Spleen (tissue), 11 donors: ENCODE results near the gene CCR1. TPM values are rescaled to one million over a fixed set of nuclear protein-coding genes. Genes with fewer than 3 reads are reported as not detected.

Experiments
- DNase-seq: peaks from one replicate; pipeline ENCODE4 v3.0.0-alpha.2; 2020
- H3K27ac ChIP-seq, 8 donors: fragments of 200-600 bp; sonication (generic) in 7 of 8; 1 replicate in 4 of 8; 2 replicates in 4 of 8; pipeline versions ENCODE4 v1.5.0 to v1.8.0; 2016 to 2021; ENCODE audit warnings: inconsistent platforms in 4 of 8, mild to moderate bottlenecking in 4 of 8, moderate library complexity in 1 of 8
- H3K27me3 ChIP-seq, 7 donors: fragments of 200-600 bp; sonication (generic) in 6 of 7; replicated peaks in 1 of 7; 1 replicate in 4 of 7; 2 replicates in 3 of 7; pipeline versions ENCODE4 v1.5.0 to v1.8.0; 2016 to 2021; ENCODE audit warnings: inconsistent platforms in 3 of 7, mild to moderate bottlenecking in 1 of 7
- H3K36me3 ChIP-seq, 6 donors: fragments of 200-600 bp; sonication (generic) in 5 of 6; 1 replicate in 4 of 6; 2 replicates in 2 of 6; pipeline versions ENCODE4 v1.5.0 to v1.8.0; 2016 to 2021; ENCODE audit warnings: inconsistent platforms in 2 of 6
- H3K4me1 ChIP-seq, 6 donors: fragments of 200-600 bp; sonication (generic) in 5 of 6; 1 replicate in 3 of 6; 2 replicates in 3 of 6; pipeline versions ENCODE4 v1.5.0 to v1.8.0; 2016 to 2021; ENCODE audit warnings: inconsistent platforms in 3 of 6
- H3K4me3 ChIP-seq, 8 donors: fragments of 200-600 bp; sonication (generic) in 7 of 8; 1 replicate in 4 of 8; 2 replicates in 4 of 8; pipeline versions ENCODE4 v1.5.0 to v1.8.0; 2016 to 2021; ENCODE audit warnings: inconsistent platforms in 4 of 8, mild to moderate bottlenecking in 4 of 8, moderate library complexity in 2 of 8
- H3K9me3 ChIP-seq, 8 donors: fragments of 200-600 bp; sonication (generic) in 7 of 8; 1 replicate in 4 of 8; 2 replicates in 4 of 8; pipeline versions ENCODE4 v1.5.0 to v1.8.0; 2016 to 2021; ENCODE audit warnings: inconsistent platforms in 4 of 8
- CTCF ChIP-seq, 11 experiments: fragments of 200-600 bp in 7 of 11; fragments of 450-650 bp in 4 of 11; sonication (generic) in 4 of 11; IDR thresholded peaks in 8 of 11; conservative IDR thresholded peaks in 3 of 11; 1 replicate in 7 of 11; 2 replicates in 4 of 11; pipeline versions ENCODE4 v1.4.0 to v1.8.0; 2016 to 2021; ENCODE audit warnings: antibody characterized with exemption in 11 of 11, inconsistent platforms in 4 of 11, mild to moderate bottlenecking in 1 of 11
- POLR2A ChIP-seq, 3 donors: fragments of 450-650 bp; IDR thresholded peaks; one replicate each; pipeline ENCODE4 v1.5.1; 2017; ENCODE audit warnings: antibody characterized with exemption in 3 of 3, mild to moderate bottlenecking in 1 of 3
- POLR2AphosphoS5 ChIP-seq, 3 donors: sonication (generic); formaldehyde crosslinking; IDR thresholded peaks; one replicate each; pipeline ENCODE4 v1.5.1; 2017; ENCODE audit warnings: antibody characterized with exemption in 3 of 3
- WGBS, 5 donors: extraction: QIAGEN DNeasy Blood & Tissue Kit in 3 of 5; methylation state at CpG; one replicate each; pipeline versions ENCODE4 v1.1.5 to v1.1.7; 2013 to 2018; 5-methylcytosine and 5-hydroxymethylcytosine counted together
- intact Hi-C: fragments of 100-400 bp; cut with DNase I; formaldehyde crosslinking; loops from one replicate; pipeline ENCODE4 v1.15.0; 2023; ENCODE audit warnings: low total_unique reads
- polyA plus RNA-seq, 3 donors: library from polyadenylated mRNA; stranded (reverse); fragments of 200-250 nt; gene quantifications; one replicate each; pipeline ENCODE4 v1.2.1, GENCODE V29; 2013
- total RNA-seq, 7 donors: library from RNA; depleted of rRNA in 3 of 7; stranded (reverse); fragments of >200 nt in 3 of 7; fragmentation: NEBNext Ultra II Directional in 4 of 7; extraction: Animal tissue kit (Norgen Biotek cat#: 25700) in 4 of 7; gene quantifications; one replicate each; pipeline versions ENCODE4 v1.1.0 to v1.2.1, GENCODE V29; 2016 to 2021
- donor health status: healthy with polysubstance abuse.
- donor health status: DM: no; HTN: no; CAD: no; lungs with moderate emphysema.
- donor health status: DM: no; HTN: no; CAD: no.
- donor health status: Bipolar disorder and iron deficiency.
- donor health status: healthy.
- donor health status: DM: no; HTN: no; CAD: no.
- donor health status: DM: yes; HTN: yes; CAD: no.

The CCR1 gene
- total and polyA plus RNA-seq, 10 donors = 8.8 to 94.5 (median 55.9) TPM

- H3K9me3 ChIP-seq = peaks cover 0 to 37% (median 26%) of the 10 kb centered on the region in 8 donors
- peaks cover 0 to 11% (median 2%) of the 10 kb centered on the region in 6 donors for H3K4me1 ChIP-seq
- no peak for DNase-seq
- H3K36me3 ChIP-seq = no peaks in the 10 kb centered on the region
- intact Hi-C loops = no loop called here
- H3K4me3 ChIP-seq = no peak overlapping the region
- TF ChIP-seq POLR2AphosphoS5 (IDR thresholded peaks at IDR 0.05) (no peak), POLR2A (IDR thresholded peaks at IDR 0.05) (no peak), CTCF (IDR thresholded peaks at IDR 0.05 in 8 of 11, conservative IDR thresholded peaks at IDR 0.05 in 3 of 11) (no peak)
- no peaks in the 10 kb centered on the region for H3K27me3 ChIP-seq
- H3K27ac ChIP-seq = peak overlapping the region in 2 of 8 donors; percentile 14 to 35
- WGBS, 5 donors = 34 to 73% (median 60%) methylated on average over 1 of the region's 1 CpG
Observed at GRCh38 chr3:46193436-46193835, 14.7 kb downstream of the CCR1 start.

- peak overlapping the region in 2 of 8 donors; percentile 24 to 28 for H3K27ac ChIP-seq
- DNase-seq = no peak
- H3K36me3 ChIP-seq = no peaks in the 10 kb centered on the region
- TF ChIP-seq CTCF (IDR thresholded peaks at IDR 0.05 in 8 of 11, conservative IDR thresholded peaks at IDR 0.05 in 3 of 11) = no peak
- TF ChIP-seq POLR2AphosphoS5 (IDR thresholded peaks at IDR 0.05) = no peak
- no peak for TF ChIP-seq POLR2A (IDR thresholded peaks at IDR 0.05)
- H3K27me3 ChIP-seq = no peaks in the 10 kb centered on the region
- intact Hi-C loops = no loop called here
- no peak overlapping the region for H3K4me3 ChIP-seq
- WGBS, 5 donors = 83 to 93% (median 91%) methylated on average over 5 of the region's 5 CpGs
- H3K9me3 ChIP-seq = peaks cover 0 to 32% (median 26%) of the 10 kb centered on the region in 8 donors
- H3K4me1 ChIP-seq = peaks cover 0 to 14% (median 5%) of the 10 kb centered on the region in 6 donors
Observed at GRCh38 chr3:46192939-46193338, 15.2 kb downstream of the CCR1 start.

GRCh38 chr3:46191730-46192129 lies 16.4 kb downstream of the CCR1 start:
- intact Hi-C loops = no loop called here
- no peaks in the 10 kb centered on the region for H3K36me3 ChIP-seq
- peaks cover 0 to 30% (median 26%) of the 10 kb centered on the region in 8 donors for H3K9me3 ChIP-seq
- no peaks in the 10 kb centered on the region for H3K27me3 ChIP-seq
- no peak overlapping the region for H3K4me3 ChIP-seq
- 33 to 52% (median 35%) methylated on average over 3 of the region's 3 CpGs for WGBS, 5 donors
- TF ChIP-seq CTCF (IDR thresholded peaks at IDR 0.05 in 8 of 11, conservative IDR thresholded peaks at IDR 0.05 in 3 of 11) (no peak), POLR2A (IDR thresholded peaks at IDR 0.05) (no peak), POLR2AphosphoS5 (IDR thresholded peaks at IDR 0.05) (no peak)
- DNase-seq = no peak
- peak overlapping the region in 1 of 8 donors; percentile 35 for H3K27ac ChIP-seq
- peaks cover 0 to 26% (median 16%) of the 10 kb centered on the region in 6 donors for H3K4me1 ChIP-seq

GRCh38 chr3:46188708-46189107 lies 19.4 kb downstream of the CCR1 start:
- Histone ChIP-seq H3K36me3 (no peaks in the 10 kb centered on the region), H3K27me3 (no peaks in the 10 kb centered on the region), H3K4me1 (peaks cover 0 to 41% (median 27%) of the 10 kb centered on the region in 6 donors), H3K9me3 (peaks cover 0 to 11% (median 11%) of the 10 kb centered on the region in 8 donors), H3K4me3 (no peak overlapping the region), H3K27ac (no peak overlapping the region)
- DNase-seq = no peak
- TF ChIP-seq POLR2AphosphoS5 (IDR thresholded peaks at IDR 0.05) = no peak
- no peak for TF ChIP-seq POLR2A (IDR thresholded peaks at IDR 0.05)
- intact Hi-C loops = no loop called here
- WGBS, 5 donors = 94 to 97% (median 95%) methylated on average over 9 to 10 of the region's 10 CpGs
